ENCODE results near the gene KCNA2. TPM values are rescaled to one million over a fixed set of nuclear protein-coding genes. Genes with fewer than 3 reads are reported as not detected.
A peak's percentile ranks its signal among the peaks of the same experiment; 100 is the strongest.

Gene KCNA2
- total and polyA plus RNA-seq, 7 donors = 0.05 to 1.1 (median 0.40) TPM

GRCh38 chr1:110554871-110555801 is 51.0 kb downstream of the KCNA2 start:
- ATAC-seq = peak; percentile 80 to 93 (median 90)
- Histone ChIP-seq H3K27me3 (ENCODE audit: insufficient read depth in 3 of 3, low read length in 2 of 3) (peaks cover 0 to 40% (median 1%) of the 10 kb centered on the region in 3 donors), H3K4me3 (peak overlapping the region; percentile 58), H3K27ac (no peak overlapping the region), H3K4me1 (peaks cover 6% of the 10 kb centered on the region), H3K9me3 (no peaks in the 10 kb centered on the region), H3K36me3 (ENCODE audit: insufficient read depth in 1 of 2, low read depth in 1 of 2) (no peaks in the 10 kb centered on the region)
- 7 to 10% (median 8%) methylated on average over 38 to 53 of the region's 53 CpGs for WGBS, 3 donors
- intact Hi-C loops (cut with DNase I) = loop anchor here in 1 of 2 donors (1.0 kb wide), 1 partner anchor 60 kb away; no protein-coding TSS in a partner anchor
- TF ChIP-seq CTCF (IDR thresholded peaks at IDR 0.05) = peak; percentile 76
- DNase-seq = peak; percentile 59 to 69

- Histone ChIP-seq H3K27me3 (ENCODE audit: insufficient read depth in 3 of 3, low read length in 2 of 3) (peaks cover 0 to 37% (median 1%) of the 10 kb centered on the region in 3 donors), H3K4me3 (no peak overlapping the region), H3K27ac (no peak overlapping the region), H3K36me3 (ENCODE audit: insufficient read depth in 1 of 2, low read depth in 1 of 2) (no peaks in the 10 kb centered on the region), H3K9me3 (no peaks in the 10 kb centered on the region), H3K4me1 (peaks cover 6% of the 10 kb centered on the region)
- TF ChIP-seq CTCF (IDR thresholded peaks at IDR 0.05) = no peak
- ATAC-seq (no peak), DNase-seq (no peak)
- intact Hi-C loops (cut with DNase I) = no loop called here
- 83 to 90% (median 83%) methylated on average over 1 of the region's 1 CpG for WGBS, 3 donors
Measured at GRCh38 chr1:110551278-110551809, 54.8 kb downstream of the KCNA2 start.

GRCh38 chr1:110549831-110550230 is 56.3 kb downstream of the KCNA2 start:
- intact Hi-C loops (cut with DNase I) = loop anchor here in 1 of 2 donors (5.0 kb wide), 1 partner anchor 47 kb away; no protein-coding TSS in a partner anchor
- peaks cover 0 to 23% (median 1%) of the 10 kb centered on the region in 3 donors for H3K27me3 ChIP-seq (ENCODE audit: insufficient read depth in 3 of 3, low read length in 2 of 3)

GRCh38 chr1:110548381-110548780 is 57.8 kb downstream of the KCNA2 start:
- H3K4me3 ChIP-seq = no peak overlapping the region
- WGBS, 3 donors = 61 to 72% (median 72%) methylated on average over 4 of the region's 4 CpGs
- DNase-seq (no peak), ATAC-seq (no peak)
- H3K27me3 ChIP-seq (ENCODE audit: insufficient read depth in 3 of 3, low read length in 2 of 3) = peaks cover 0 to 12% (median 1%) of the 10 kb centered on the region in 3 donors
- H3K36me3 ChIP-seq (ENCODE audit: insufficient read depth in 1 of 2, low read depth in 1 of 2) = no peaks in the 10 kb centered on the region
- intact Hi-C loops (cut with DNase I) = loop anchor here in 1 of 2 donors (5.0 kb wide), 1 partner anchor 49 kb away; no protein-coding TSS in a partner anchor
- H3K9me3 ChIP-seq = no peaks in the 10 kb centered on the region
- no peaks in the 10 kb centered on the region for H3K4me1 ChIP-seq
- TF ChIP-seq CTCF (IDR thresholded peaks at IDR 0.05) = peak; percentile 21
- no peak overlapping the region for H3K27ac ChIP-seq

More at GRCh38 chr1:110549831-110550230, 56.3 kb downstream of the KCNA2 start:
- WGBS, 3 donors = 44 to 68% (median 58%) methylated on average over 2 of the region's 2 CpGs
- no peak for TF ChIP-seq CTCF (IDR thresholded peaks at IDR 0.05)
- Histone ChIP-seq H3K4me3 (no peak overlapping the region), H3K36me3 (ENCODE audit: insufficient read depth in 1 of 2, low read depth in 1 of 2) (no peaks in the 10 kb centered on the region), H3K4me1 (no peaks in the 10 kb centered on the region), H3K9me3 (no peaks in the 10 kb centered on the region), H3K27ac (no peak overlapping the region)
- DNase-seq (no peak), ATAC-seq (no peak)

Measured in psoas muscle (tissue), 8 donors.